Neural progenitor cell (in vitro differentiated cells): ENCODE data around the gene CADM1.

ENCODE experiments used
- CTCF ChIP-seq: fragments of 200-600 bp; sonication (generic); IDR thresholded peaks from 2 replicates; pipeline ENCODE4 v1.5.1; 2017; ENCODE audit warnings: antibody characterized with exemption, mild to moderate bottlenecking
- EZH2 ChIP-seq: fragments of 200-600 bp; sonication (generic); IDR thresholded peaks from 2 replicates; pipeline ENCODE4 v1.6.1; 2017; ENCODE audit warnings: antibody characterized with exemption, mild to moderate bottlenecking, moderate library complexity

GRCh38 chr11:115181538-115181937 is 322.7 kb downstream of the CADM1 start:
- no peak for TF ChIP-seq CTCF
- TF ChIP-seq EZH2, result no peak
